HG02852 (cell line): Measurements from ENCODE around the gene MAN1B1.

Experiments
- ATAC-seq: cut with Tn5 transposase; IDR thresholded peaks from one replicate; pipeline ENCODE4 v1.9.1; 2021; ENCODE audit warnings: mild to moderate bottlenecking, moderate library complexity; ENCODE audit not compliant: unreplicated experiment

The MAN1B1 gene

GRCh38 chr9:137141050-137141810 is 54.4 kb downstream of the MAN1B1 start:
- no peak for ATAC-seq

- ATAC-seq, result no peak
These were observed 55.5 kb downstream of the MAN1B1 start for GRCh38 chr9:137141976-137142936.

- ATAC-seq, result no peak
These were observed 56.7 kb downstream of the MAN1B1 start for GRCh38 chr9:137143459-137143858.

- ATAC-seq, result no peak
These were observed 59.1 kb downstream of the MAN1B1 start for GRCh38 chr9:137145731-137146526.

GRCh38 chr9:137146527-137146918 is 59.7 kb downstream of the MAN1B1 start:
- ATAC-seq, result no peak

- ATAC-seq, result no peak
These were observed 60.5 kb downstream of the MAN1B1 start for GRCh38 chr9:137147091-137147792.

GRCh38 chr9:137147793-137148160 is 61.0 kb downstream of the MAN1B1 start:
- ATAC-seq, result no peak

- no peak for ATAC-seq
These were observed 61.5 kb downstream of the MAN1B1 start for GRCh38 chr9:137148242-137148641.

GRCh38 chr9:137148661-137149060 is 61.9 kb downstream of the MAN1B1 start:
- ATAC-seq, result no peak

- ATAC-seq, result no peak
These were observed 62.6 kb downstream of the MAN1B1 start for GRCh38 chr9:137149363-137149762.

GRCh38 chr9:137149942-137150616 is 63.3 kb downstream of the MAN1B1 start:
- no peak for ATAC-seq

- no peak for ATAC-seq
These were observed 64.1 kb downstream of the MAN1B1 start for GRCh38 chr9:137150617-137151457.

- ATAC-seq, result no peak
These were observed 66.1 kb downstream of the MAN1B1 start for GRCh38 chr9:137152844-137153405.

- ATAC-seq, result no peak
These were observed 70.0 kb downstream of the MAN1B1 start for GRCh38 chr9:137156567-137157375.

- no peak for ATAC-seq
These were observed 71.0 kb downstream of the MAN1B1 start for GRCh38 chr9:137157618-137158415.

- ATAC-seq, result no peak
These were observed 71.8 kb downstream of the MAN1B1 start for GRCh38 chr9:137158625-137159024.
